ENCODE measurements around the gene TMEM59L. TPM values are rescaled to one million over a fixed set of nuclear protein-coding genes. Genes with fewer than 3 reads are reported as not detected.

TMEM59L gene
- total and polyA plus RNA-seq, 2 of the 13 experiments (the other 11 are each of a cell fraction or from before 2014, with no cell fraction given), result 0.97 to 5.5 TPM

DNA sequence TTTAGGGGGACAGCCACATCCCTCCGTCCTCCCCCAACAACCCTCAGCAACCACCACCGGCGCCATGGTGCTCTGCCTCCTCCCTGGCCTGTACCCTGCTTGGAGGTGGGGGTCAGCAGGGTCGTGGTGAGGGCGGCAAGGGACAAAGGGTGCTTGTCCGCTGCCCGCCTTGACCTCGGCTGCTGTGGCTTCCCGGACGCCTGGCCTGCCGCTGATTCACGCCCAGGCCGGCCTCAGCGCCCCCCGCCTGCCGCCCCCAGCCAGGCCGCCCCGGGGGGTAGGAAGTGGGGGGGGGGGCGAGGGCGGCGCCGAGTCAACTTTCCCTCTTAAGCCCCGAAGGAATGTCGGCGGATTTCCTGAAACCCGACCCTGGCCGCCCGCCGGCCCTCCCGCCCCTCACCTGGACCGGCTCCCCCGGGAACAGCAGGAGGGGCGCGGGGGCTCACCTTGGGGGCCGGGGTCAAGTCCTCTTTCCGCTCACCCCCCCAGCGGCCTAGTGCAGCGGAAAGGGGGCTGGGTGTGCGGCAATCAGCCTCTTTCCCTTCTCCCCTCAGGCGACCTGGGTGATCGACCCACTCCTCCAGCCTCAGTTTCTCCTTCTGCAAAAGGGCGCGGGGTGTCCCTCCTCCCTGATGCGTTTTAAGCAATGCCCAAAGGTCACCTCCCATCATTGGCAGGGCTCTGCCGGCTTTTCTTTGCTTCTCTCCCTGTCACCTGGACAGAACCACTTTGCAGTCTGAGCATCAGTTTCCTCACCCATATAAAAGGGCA lies 1.9 kb upstream of the TMEM59L start (continued):
- TF ChIP-seq, protein P1, sequence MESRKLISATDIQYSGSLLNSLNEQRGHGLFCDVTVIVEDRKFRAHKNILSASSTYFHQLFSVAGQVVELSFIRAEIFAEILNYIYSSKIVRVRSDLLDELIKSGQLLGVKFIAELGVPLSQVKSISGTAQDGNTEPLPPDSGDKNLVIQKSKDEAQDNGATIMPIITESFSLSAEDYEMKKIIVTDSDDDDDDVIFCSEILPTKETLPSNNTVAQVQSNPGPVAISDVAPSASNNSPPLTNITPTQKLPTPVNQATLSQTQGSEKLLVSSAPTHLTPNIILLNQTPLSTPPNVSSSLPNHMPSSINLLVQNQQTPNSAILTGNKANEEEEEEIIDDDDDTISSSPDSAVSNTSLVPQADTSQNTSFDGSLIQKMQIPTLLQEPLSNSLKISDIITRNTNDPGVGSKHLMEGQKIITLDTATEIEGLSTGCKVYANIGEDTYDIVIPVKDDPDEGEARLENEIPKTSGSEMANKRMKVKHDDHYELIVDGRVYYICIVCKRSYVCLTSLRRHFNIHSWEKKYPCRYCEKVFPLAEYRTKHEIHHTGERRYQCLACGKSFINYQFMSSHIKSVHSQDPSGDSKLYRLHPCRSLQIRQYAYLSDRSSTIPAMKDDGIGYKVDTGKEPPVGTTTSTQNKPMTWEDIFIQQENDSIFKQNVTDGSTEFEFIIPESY (CRISPR knock-in tag; IDR thresholded peaks at IDR 0.05), result no peak; the same call in 1 of the 2 replicates
- peak; percentile 66 to 80 for TF ChIP-seq NR2F1 (CRISPR knock-in tag; IDR thresholded peaks at IDR 0.05)
- no peak for TF ChIP-seq ZNF431 (CRISPR knock-in tag; IDR thresholded peaks at IDR 0.05; ENCODE audit: borderline replicate concordance, low read depth)
- peak; percentile 30; the same call in 1 of the 2 replicates for TF ChIP-seq HNF4A (CRISPR knock-in tag; IDR thresholded peaks at IDR 0.05)
- TF ChIP-seq NFE2L1 (CRISPR knock-in tag; IDR thresholded peaks at IDR 0.05; ENCODE audit: borderline replicate concordance), result no peak
- TF ChIP-seq AGO2 (optimal IDR thresholded peaks at IDR 0.05; ENCODE audit: low read depth, low read length), result no peak
- TF ChIP-seq, protein P2, sequence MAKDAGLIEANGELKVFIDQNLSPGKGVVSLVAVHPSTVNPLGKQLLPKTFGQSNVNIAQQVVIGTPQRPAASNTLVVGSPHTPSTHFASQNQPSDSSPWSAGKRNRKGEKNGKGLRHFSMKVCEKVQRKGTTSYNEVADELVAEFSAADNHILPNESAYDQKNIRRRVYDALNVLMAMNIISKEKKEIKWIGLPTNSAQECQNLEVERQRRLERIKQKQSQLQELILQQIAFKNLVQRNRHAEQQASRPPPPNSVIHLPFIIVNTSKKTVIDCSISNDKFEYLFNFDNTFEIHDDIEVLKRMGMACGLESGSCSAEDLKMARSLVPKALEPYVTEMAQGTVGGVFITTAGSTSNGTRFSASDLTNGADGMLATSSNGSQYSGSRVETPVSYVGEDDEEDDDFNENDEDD (CRISPR knock-in tag; IDR thresholded peaks at IDR 0.05; ENCODE audit: borderline replicate concordance), result no peak
- TF ChIP-seq ZNF781 (CRISPR knock-in tag; IDR thresholded peaks at IDR 0.05; ENCODE audit: borderline replicate concordance, not compliant biosample characterization), result peak; percentile 25
- TF ChIP-seq SALL1 (CRISPR knock-in tag; IDR thresholded peaks at IDR 0.05), result peak; percentile 55
- TF ChIP-seq, protein P3, sequence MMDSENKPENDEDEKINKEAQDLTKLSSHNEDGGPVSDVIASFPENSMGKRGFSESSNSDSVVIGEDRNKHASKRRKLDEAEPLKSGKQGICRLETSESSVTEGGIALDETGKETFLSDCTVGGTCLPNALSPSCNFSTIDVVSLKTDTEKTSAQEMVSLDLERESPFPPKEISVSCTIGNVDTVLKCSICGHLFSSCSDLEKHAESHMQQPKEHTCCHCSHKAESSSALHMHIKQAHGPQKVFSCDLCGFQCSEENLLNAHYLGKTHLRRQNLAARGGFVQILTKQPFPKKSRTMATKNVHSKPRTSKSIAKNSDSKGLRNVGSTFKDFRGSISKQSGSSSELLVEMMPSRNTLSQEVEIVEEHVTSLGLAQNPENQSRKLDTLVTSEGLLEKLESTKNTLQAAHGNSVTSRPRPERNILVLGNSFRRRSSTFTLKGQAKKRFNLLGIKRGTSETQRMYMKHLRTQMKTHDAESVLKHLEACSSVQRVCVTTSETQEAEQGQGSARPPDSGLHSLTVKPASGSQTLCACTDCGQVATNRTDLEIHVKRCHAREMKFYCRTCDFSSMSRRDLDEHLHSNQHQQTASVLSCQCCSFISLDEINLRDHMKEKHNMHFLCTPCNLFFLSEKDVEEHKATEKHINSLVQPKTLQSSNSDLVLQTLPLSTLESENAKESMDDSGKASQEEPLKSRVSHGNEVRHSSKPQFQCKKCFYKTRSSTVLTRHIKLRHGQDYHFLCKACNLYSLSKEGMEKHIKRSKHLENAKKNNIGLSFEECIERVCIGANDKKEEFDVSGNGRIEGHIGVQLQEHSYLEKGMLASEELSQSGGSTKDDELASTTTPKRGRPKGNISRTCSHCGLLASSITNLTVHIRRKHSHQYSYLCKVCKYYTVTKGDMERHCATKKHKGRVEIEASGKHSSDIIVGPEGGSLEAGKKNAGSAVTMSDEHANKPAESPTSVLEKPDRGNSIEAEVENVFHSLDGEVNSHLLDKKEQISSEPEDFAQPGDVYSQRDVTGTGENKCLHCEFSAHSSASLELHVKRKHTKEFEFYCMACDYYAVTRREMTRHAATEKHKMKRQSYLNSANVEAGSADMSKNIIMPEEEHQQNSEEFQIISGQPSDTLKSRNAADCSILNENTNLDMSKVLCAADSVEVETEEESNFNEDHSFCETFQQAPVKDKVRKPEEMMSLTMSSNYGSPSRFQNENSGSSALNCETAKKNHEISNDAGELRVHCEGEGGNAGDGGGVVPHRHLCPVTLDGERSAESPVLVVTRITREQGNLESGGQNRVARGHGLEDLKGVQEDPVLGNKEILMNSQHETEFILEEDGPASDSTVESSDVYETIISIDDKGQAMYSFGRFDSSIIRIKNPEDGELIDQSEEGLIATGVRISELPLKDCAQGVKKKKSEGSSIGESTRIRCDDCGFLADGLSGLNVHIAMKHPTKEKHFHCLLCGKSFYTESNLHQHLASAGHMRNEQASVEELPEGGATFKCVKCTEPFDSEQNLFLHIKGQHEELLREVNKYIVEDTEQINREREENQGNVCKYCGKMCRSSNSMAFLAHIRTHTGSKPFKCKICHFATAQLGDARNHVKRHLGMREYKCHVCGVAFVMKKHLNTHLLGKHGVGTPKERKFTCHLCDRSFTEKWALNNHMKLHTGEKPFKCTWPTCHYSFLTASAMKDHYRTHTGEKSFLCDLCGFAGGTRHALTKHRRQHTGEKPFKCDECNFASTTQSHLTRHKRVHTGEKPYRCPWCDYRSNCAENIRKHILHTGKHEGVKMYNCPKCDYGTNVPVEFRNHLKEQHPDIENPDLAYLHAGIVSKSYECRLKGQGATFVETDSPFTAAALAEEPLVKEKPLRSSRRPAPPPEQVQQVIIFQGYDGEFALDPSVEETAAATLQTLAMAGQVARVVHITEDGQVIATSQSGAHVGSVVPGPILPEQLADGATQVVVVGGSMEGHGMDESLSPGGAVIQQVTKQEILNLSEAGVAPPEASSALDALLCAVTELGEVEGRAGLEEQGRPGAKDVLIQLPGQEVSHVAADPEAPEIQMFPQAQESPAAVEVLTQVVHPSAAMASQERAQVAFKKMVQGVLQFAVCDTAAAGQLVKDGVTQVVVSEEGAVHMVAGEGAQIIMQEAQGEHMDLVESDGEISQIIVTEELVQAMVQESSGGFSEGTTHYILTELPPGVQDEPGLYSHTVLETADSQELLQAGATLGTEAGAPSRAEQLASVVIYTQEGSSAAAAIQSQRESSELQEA (CRISPR knock-in tag; IDR thresholded peaks at IDR 0.05; ENCODE audit: not compliant biosample characterization), result no peak
- TF ChIP-seq, protein P4, sequence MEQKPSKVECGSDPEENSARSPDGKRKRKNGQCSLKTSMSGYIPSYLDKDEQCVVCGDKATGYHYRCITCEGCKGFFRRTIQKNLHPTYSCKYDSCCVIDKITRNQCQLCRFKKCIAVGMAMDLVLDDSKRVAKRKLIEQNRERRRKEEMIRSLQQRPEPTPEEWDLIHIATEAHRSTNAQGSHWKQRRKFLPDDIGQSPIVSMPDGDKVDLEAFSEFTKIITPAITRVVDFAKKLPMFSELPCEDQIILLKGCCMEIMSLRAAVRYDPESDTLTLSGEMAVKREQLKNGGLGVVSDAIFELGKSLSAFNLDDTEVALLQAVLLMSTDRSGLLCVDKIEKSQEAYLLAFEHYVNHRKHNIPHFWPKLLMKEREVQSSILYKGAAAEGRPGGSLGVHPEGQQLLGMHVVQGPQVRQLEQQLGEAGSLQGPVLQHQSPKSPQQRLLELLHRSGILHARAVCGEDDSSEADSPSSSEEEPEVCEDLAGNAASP (CRISPR knock-in tag; IDR thresholded peaks at IDR 0.05; ENCODE audit: borderline replicate concordance), result peak; percentile 97
- 0 out of 2 replicates have a peak, but pooled peaks have one; percentile 38 for TF ChIP-seq TP53 (CRISPR knock-in tag; conservative IDR thresholded peaks at IDR 0.05)
- no peak for TF ChIP-seq HNRNPH1 (optimal IDR thresholded peaks at IDR 0.05; ENCODE audit: low read depth, low read length)
- no peak for TF ChIP-seq ELF4 (CRISPR knock-in tag; IDR thresholded peaks at IDR 0.05; ENCODE audit: borderline replicate concordance)
- peak; percentile 73 for TF ChIP-seq ZMYM3 (CRISPR knock-in tag; IDR thresholded peaks at IDR 0.05)
